ENCODE measurements around the gene UTF1.

The UTF1 gene

GRCh38 chr10:133268532-133268931 is 38.5 kb downstream of the UTF1 start:
- in situ Hi-C loops (cut with MboI; ENCODE audit: low sequenced_read_pairs, unreplicated experiment) = no loop called here
- DNase-seq (ENCODE audit: low spot score) = no peak
- no peak for TF ChIP-seq CTCF (IDR thresholded peaks at IDR 0.05; ENCODE audit: borderline replicate concordance, control extremely low read depth, extremely low read depth, insufficient read depth, missing control alignments)

GRCh38 chr10:133269367-133269766 is 39.4 kb downstream of the UTF1 start:
- in situ Hi-C loops (cut with MboI; ENCODE audit: low sequenced_read_pairs, unreplicated experiment) = no loop called here
- DNase-seq (ENCODE audit: low spot score) = no peak
- no peak for TF ChIP-seq CTCF (IDR thresholded peaks at IDR 0.05; ENCODE audit: borderline replicate concordance, control extremely low read depth, extremely low read depth, insufficient read depth, missing control alignments)

- no peak for DNase-seq (ENCODE audit: low spot score)
- TF ChIP-seq CTCF (IDR thresholded peaks at IDR 0.05; ENCODE audit: borderline replicate concordance, control extremely low read depth, extremely low read depth, insufficient read depth, missing control alignments) = no peak
- in situ Hi-C loops (cut with MboI; ENCODE audit: low sequenced_read_pairs, unreplicated experiment) = no loop called here
Measured at GRCh38 chr10:133270204-133270603, 40.2 kb downstream of the UTF1 start.

GRCh38 chr10:133270773-133271297 is 40.8 kb downstream of the UTF1 start:
- TF ChIP-seq CTCF (IDR thresholded peaks at IDR 0.05; ENCODE audit: borderline replicate concordance, control extremely low read depth, extremely low read depth, insufficient read depth, missing control alignments) = no peak
- no peak for DNase-seq (ENCODE audit: low spot score)
- in situ Hi-C loops (cut with MboI; ENCODE audit: low sequenced_read_pairs, unreplicated experiment) = no loop called here

GRCh38 chr10:133271521-133272300 is 41.7 kb downstream of the UTF1 start:
- DNase-seq (ENCODE audit: low spot score) = no peak
- in situ Hi-C loops (cut with MboI; ENCODE audit: low sequenced_read_pairs, unreplicated experiment) = no loop called here

GRCh38 chr10:133272301-133272963 is 42.4 kb downstream of the UTF1 start:
- in situ Hi-C loops (cut with MboI; ENCODE audit: low sequenced_read_pairs, unreplicated experiment) = no loop called here
- DNase-seq (ENCODE audit: low spot score) = no peak
- no peak for TF ChIP-seq CTCF (IDR thresholded peaks at IDR 0.05; ENCODE audit: borderline replicate concordance, control extremely low read depth, extremely low read depth, insufficient read depth, missing control alignments)

More at GRCh38 chr10:133271521-133272300, 41.7 kb downstream of the UTF1 start:
- TF ChIP-seq CTCF (IDR thresholded peaks at IDR 0.05; ENCODE audit: borderline replicate concordance, control extremely low read depth, extremely low read depth, insufficient read depth, missing control alignments) = no peak
